HCT116 (cell line): Measurements from ENCODE around the gene ZNF414. TPM values are rescaled to one million over a fixed set of nuclear protein-coding genes. Genes with fewer than 3 reads are reported as not detected.

Experiments used
- ATAC-seq: fragments of 200-7000 bp; cut with Tn5 transposase; 2 replicates; pipeline ENCODE4 v1.9.1; 2020; ENCODE audit warnings: mild to moderate bottlenecking, moderate library complexity
- BruUV-seq: library from RNA; stranded (reverse); fragments of 400-500 nt; replicated peaks from 2 replicates; lab custom pipeline; 2021; lab: Mats Ljungman, UMichigan
- CTCF ChIA-PET: fragments of 300-600 bp; sonication (Branson Sonifier 250); formaldehyde crosslinking; loops from one replicate; lab custom pipeline; 2021; ENCODE audit warnings: antibody characterized with exemption; lab: Charles Lee
- POLR2A ChIA-PET: fragments of 300-600, 350-600 bp; sonication (Branson Sonifier 250); formaldehyde crosslinking; loops from one replicate; lab custom pipeline; 2021; ENCODE audit warnings: antibody characterized with exemption; lab: Charles Lee
- RAD21 ChIA-PET, 2 experiments: fragments of 300-600 bp; sonication (Branson Sonifier 250); formaldehyde crosslinking; loops; one replicate each; lab custom pipeline; 2023; ENCODE audit warnings: low total read pairs in 2 of 2; ENCODE audit not compliant: uncharacterized antibody in 2 of 2, unreplicated experiment in 2 of 2, low non-redundant PET in 1 of 2; lab: Charles Lee
- DNase-seq: peaks from one replicate; pipeline ENCODE4 v3.0.0-alpha.2; 2010; ENCODE audit warnings: low read depth, low spot score
- H2AFZ ChIP-seq: fragments of 200-600 bp; shearing (Covaris generic), sonication (generic); 2 replicates; pipeline ENCODE4 v1.6.1; 2017; ENCODE audit warnings: low read depth, mixed run types, mixed read lengths, antibody characterized with exemption, low read length; ENCODE audit not compliant: poor library complexity, severe bottlenecking
- H3K27ac ChIP-seq: 2 replicates; pipeline ENCODE4 v1.5.1; 2012; ENCODE audit warnings: low read depth, low read length
- H3K27me3 ChIP-seq: fragments of 200-600 bp; sonication (generic); 2 replicates; pipeline ENCODE4 v1.6.1; 2016; ENCODE audit warnings: mixed run types, low read length, mixed read lengths; ENCODE audit not compliant: insufficient read depth
- H3K36me3 ChIP-seq, 2 experiments: fragments of 200-500 bp in 1 of 2; fragments of 200-600 bp in 1 of 2; sonication (Bioruptor generic) in 1 of 2; sonication (generic) in 1 of 2; 2 replicates each; pipeline versions ENCODE4 v1.5.1 to v1.6.1; 2014 to 2016; ENCODE audit warnings: low read length in 2 of 2, inconsistent platforms in 1 of 2, mixed read lengths in 1 of 2, mixed run types in 1 of 2; ENCODE audit not compliant: insufficient read depth in 2 of 2, control insufficient read depth in 1 of 2
- H3K4me1 ChIP-seq, 2 experiments: fragments of 200-600 bp in 1 of 2; sonication (generic) in 1 of 2; 2 replicates each; pipeline versions ENCODE4 v1.5.1 to v1.6.1; 2012 to 2017; ENCODE audit warnings: low read length in 2 of 2, inconsistent platforms in 1 of 2, mild to moderate bottlenecking in 1 of 2, mixed read lengths in 1 of 2, mixed run types in 1 of 2, moderate library complexity in 1 of 2; ENCODE audit not compliant: insufficient read depth in 2 of 2, control insufficient read depth in 1 of 2
- H3K4me2 ChIP-seq: fragments of 200-600 bp; sonication (generic); 2 replicates; pipeline ENCODE4 v1.6.1; 2017; ENCODE audit warnings: mixed run types, low read length, mixed read lengths
- H3K4me3 ChIP-seq, 2 experiments: fragments of 200-600 bp in 1 of 2; sonication (generic) in 1 of 2; replicated peaks in 1 of 2; 2 replicates each; pipeline ENCODE4 v1.5.1; 2011 to 2016; ENCODE audit warnings: low read length in 2 of 2, control low read depth in 1 of 2, low read depth in 1 of 2, mild to moderate bottlenecking in 1 of 2, mixed read lengths in 1 of 2, mixed run types in 1 of 2
- H3K79me2 ChIP-seq: fragments of 200-600 bp; sonication (generic); 2 replicates; pipeline ENCODE4 v1.6.1; 2017; ENCODE audit warnings: mild to moderate bottlenecking, mixed run types, low read length, moderate library complexity, mixed read lengths; ENCODE audit not compliant: insufficient read depth
- H3K9ac ChIP-seq: fragments of 200-600 bp; sonication (generic); 2 replicates; pipeline ENCODE4 v1.6.1; 2016; ENCODE audit warnings: low read length, mixed read lengths
- H3K9me2 ChIP-seq: fragments of 200-600 bp; sonication (generic), shearing (Covaris generic); 2 replicates; pipeline ENCODE4 v1.6.1; 2017; ENCODE audit warnings: mixed run types, mild to moderate bottlenecking, moderate library complexity; ENCODE audit not compliant: insufficient read depth
- H3K9me3 ChIP-seq, 2 experiments: fragments of 200-500 bp in 1 of 2; fragments of 200-600 bp in 1 of 2; sonication (Bioruptor generic) in 1 of 2; sonication (generic) in 1 of 2; 2 replicates each; pipeline ENCODE4 v1.6.1; 2014 to 2017; ENCODE audit warnings: low read length in 2 of 2, mixed read lengths in 2 of 2, inconsistent platforms in 1 of 2, low read depth in 1 of 2, mild to moderate bottlenecking in 1 of 2, mixed run types in 1 of 2, moderate library complexity in 1 of 2; ENCODE audit not compliant: control insufficient read depth in 1 of 2, insufficient read depth in 1 of 2
- H4K20me1 ChIP-seq: fragments of 200-600 bp; sonication (generic), shearing (Covaris generic); 2 replicates; pipeline ENCODE4 v1.6.1; 2017; ENCODE audit warnings: mixed run types, mild to moderate bottlenecking, moderate library complexity; ENCODE audit not compliant: insufficient read depth
- ELF1 ChIP-seq: IDR thresholded peaks from 2 replicates; pipeline ENCODE4 v1.6.1; 2012; ENCODE audit warnings: low read depth, borderline replicate concordance
- FOSL1 ChIP-seq: IDR thresholded peaks from 2 replicates; pipeline ENCODE4 v1.6.1; 2012; ENCODE audit warnings: low read depth
- MAX ChIP-seq: IDR thresholded peaks from 2 replicates; pipeline ENCODE4 v1.6.1; 2012
- SP1 ChIP-seq: IDR thresholded peaks from 2 replicates; pipeline ENCODE4 v1.6.1; 2012; ENCODE audit warnings: low read depth
- YY1 ChIP-seq: IDR thresholded peaks from 2 replicates; pipeline ENCODE4 v1.6.1; 2011; ENCODE audit warnings: low read length, low read depth, moderate library complexity, mild to moderate bottlenecking; ENCODE audit not compliant: insufficient replicate concordance; ENCODE audit errors: extremely low read depth
- ZBTB33 ChIP-seq: IDR thresholded peaks from 2 replicates; pipeline ENCODE4 v1.6.1; 2011; ENCODE audit warnings: mild to moderate bottlenecking, low read length, moderate library complexity; ENCODE audit not compliant: insufficient replicate concordance; ENCODE audit errors: extremely low read depth
- ZFX ChIP-seq: fragments of 450-650 bp; IDR thresholded peaks from 2 replicates; pipeline ENCODE4 v1.6.1; 2017
- intact Hi-C: fragments of 100-400 bp; cut with micrococcal nuclease; formaldehyde crosslinking; loops from 2 replicates; pipeline ENCODE4 v1.10.0; 2022
- total RNA-seq: library from RNA; stranded (reverse); gene quantifications from one replicate; pipeline ENCODE4 v1.2.1, GENCODE V29; 2021; ENCODE audit not compliant: unreplicated experiment

ZNF414 gene
- total RNA-seq, 1 experiment from 2014 or later: 31.9 TPM

GRCh38 chr19:8518536-8518935 is 4.6 kb upstream of the ZNF414 start:
- Histone ChIP-seq H3K36me3 (no peaks in the 10 kb centered on the region), H3K4me1 (peaks cover 4 to 15% of the 10 kb centered on the region in 2 experiments; a peak in 2 of 4 replicates), H3K27me3 (no peaks in the 10 kb centered on the region), H3K9me3 (no peaks in the 10 kb centered on the region), H3K9ac (no peak overlapping the region), H3K27ac (no peak overlapping the region), H4K20me1 (no peaks in the 10 kb centered on the region), H3K79me2 (no peaks in the 10 kb centered on the region), H3K4me3 (no peak overlapping the region), H3K4me2 (no peak overlapping the region), H3K9me2 (no peaks in the 10 kb centered on the region)
- no peak for ATAC-seq
- intact Hi-C loops: loop anchor here (10.0 kb wide), 1 partner anchor 104 kb away; the partner anchor contains the start of gene MARCHF2
- POLR2A ChIA-PET: no interaction called here
- no peak for DNase-seq
- RAD21 ChIA-PET: interaction anchor here in 1 of 2 experiments (0.6 kb wide), 1 partner anchor 9 kb away, joined by 5 read pairs; no protein-coding TSS in a partner anchor
- CTCF ChIA-PET: no interaction called here
- BruUV-seq: no TSS peak
- TF ChIP-seq FOSL1 (no peak), YY1 (no peak), ZFX (no peak), SP1 (no peak)
- TF ChIP-seq, all 23 proteins: peak for 0
- no peak overlapping the region for H2AFZ ChIP-seq

- Histone ChIP-seq H3K4me1 (peaks cover 8 to 22% of the 10 kb centered on the region in 2 experiments), H3K4me2 (no peak overlapping the region), H3K79me2 (no peaks in the 10 kb centered on the region), H2AFZ (no peak overlapping the region), H3K9ac (no peak overlapping the region), H3K9me3 (no peaks in the 10 kb centered on the region), H3K27ac (no peak overlapping the region), H4K20me1 (no peaks in the 10 kb centered on the region)
- no peak for ATAC-seq
- ChIA-PET RAD21 (no interaction called here), POLR2A (no interaction called here), CTCF (interaction anchor here (2.0 kb wide), 1 partner anchor 61 kb away, joined by 4 read pairs; no protein-coding TSS in a partner anchor)
- TF ChIP-seq ELF1 (no peak), ZBTB33 (no peak), MAX (no peak)
- TF ChIP-seq, all 23 proteins: peak for 0
- BruUV-seq: no TSS peak
- no peak for DNase-seq
- H3K9me2 ChIP-seq: no peaks in the 10 kb centered on the region
- H3K27me3 ChIP-seq: no peaks in the 10 kb centered on the region
- intact Hi-C loops: loop anchor here (10.0 kb wide), 1 partner anchor 103 kb away; the partner anchor contains the start of gene MARCHF2
- no peak overlapping the region for H3K4me3 ChIP-seq
- no peaks in the 10 kb centered on the region for H3K36me3 ChIP-seq
Measured at GRCh38 chr19:8517551-8518442, 3.8 kb upstream of the ZNF414 start.
